OCI-M2 (cell line): ENCODE results near the gene PPDPF.
"Not testable (repeated sequence)": the region's sequence is repeated elsewhere in the genome, so short reads cannot be mapped to it uniquely, and the experiment has no call there.

Experiments used
- DNase-seq: peaks from one replicate; lab custom pipeline; 2025; ENCODE audit not compliant: unreplicated experiment; lab: John Stamatoyannopoulos, UW

The PPDPF gene

GRCh38 chr20:63561624-63562396 lies 41.2 kb downstream of the PPDPF start:
- DNase-seq = no peak

- DNase-seq = no peak
Observed at GRCh38 chr20:63562461-63563224, 42.1 kb downstream of the PPDPF start.

GRCh38 chr20:63563225-63563935 lies 42.8 kb downstream of the PPDPF start:
- no peak for DNase-seq

GRCh38 chr20:63564036-63564810 lies 43.7 kb downstream of the PPDPF start:
- no peak for DNase-seq

- DNase-seq = no peak
Observed at GRCh38 chr20:63565021-63565698, 44.6 kb downstream of the PPDPF start.

- no peak for DNase-seq
Observed at GRCh38 chr20:63565699-63566335, 45.3 kb downstream of the PPDPF start.

- no peak for DNase-seq
Observed at GRCh38 chr20:63566395-63567135, 46.0 kb downstream of the PPDPF start.

- DNase-seq = no peak
Observed at GRCh38 chr20:63567136-63567385, 46.5 kb downstream of the PPDPF start.

- DNase-seq = no peak
Observed at GRCh38 chr20:63567386-63568169, 47.0 kb downstream of the PPDPF start.

- no peak for DNase-seq
Observed at GRCh38 chr20:63568170-63568981, 47.8 kb downstream of the PPDPF start.

- no peak for DNase-seq
Observed at GRCh38 chr20:63568986-63569949, 48.7 kb downstream of the PPDPF start.

GRCh38 chr20:63570281-63571086 lies 49.9 kb downstream of the PPDPF start:
- DNase-seq = no peak

- DNase-seq = not testable (repeated sequence)
Observed at GRCh38 chr20:63571087-63571478, 50.5 kb downstream of the PPDPF start.
